C4-2B (cell line): ENCODE measurements around the gene UNCX.
"Not testable (repeated sequence)": the region's sequence is repeated elsewhere in the genome, so short reads cannot be mapped to it uniquely, and the experiment has no call there.

ENCODE experiments used
- H3K27ac ChIP-seq: fragments of 450-650 bp; 2 replicates; pipeline ENCODE4 v1.5.1; 2017
- ZFX ChIP-seq: fragments of 450-650 bp; IDR thresholded peaks from 2 replicates; pipeline ENCODE4 v1.6.1; 2017
- TF ChIP-seq, protein P1 (sequence below): fragments of 450-650 bp; conservative IDR thresholded peaks from 2 replicates; pipeline ENCODE4 v1.5.1; 2017; ENCODE audit warnings: mild to moderate bottlenecking

UNCX gene

DNA sequence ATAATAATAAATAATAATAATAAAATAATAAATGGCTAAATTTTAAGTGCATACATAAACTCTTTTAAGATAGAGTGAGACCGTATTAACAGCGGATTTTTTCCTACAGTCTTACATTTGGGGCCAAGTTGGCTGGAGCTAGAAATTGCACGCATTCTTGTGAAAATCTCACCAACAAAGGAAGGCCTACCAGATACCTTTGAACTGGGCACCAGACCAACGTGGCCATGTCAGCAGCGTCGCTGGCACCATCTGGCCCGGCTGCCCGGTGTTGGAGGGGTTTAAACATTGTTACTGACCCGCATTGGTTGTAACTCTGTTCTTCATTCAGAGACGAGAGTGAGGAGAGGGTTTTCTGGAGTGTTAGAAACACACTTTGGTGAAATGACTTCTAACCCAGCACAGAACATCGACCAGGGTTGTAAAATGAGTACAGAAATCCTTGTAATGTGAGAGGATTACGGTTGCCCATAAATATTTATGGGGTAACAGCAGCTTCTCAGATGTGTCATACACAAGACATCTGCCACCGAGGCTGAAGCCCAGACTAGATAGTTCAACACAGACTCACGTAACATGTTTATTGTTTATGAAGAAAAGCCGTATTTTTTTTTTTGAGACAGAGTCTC lies 34.6 kb upstream of the UNCX start:
- TF ChIP-seq ZFX, result no peak
- TF ChIP-seq, protein P1, sequence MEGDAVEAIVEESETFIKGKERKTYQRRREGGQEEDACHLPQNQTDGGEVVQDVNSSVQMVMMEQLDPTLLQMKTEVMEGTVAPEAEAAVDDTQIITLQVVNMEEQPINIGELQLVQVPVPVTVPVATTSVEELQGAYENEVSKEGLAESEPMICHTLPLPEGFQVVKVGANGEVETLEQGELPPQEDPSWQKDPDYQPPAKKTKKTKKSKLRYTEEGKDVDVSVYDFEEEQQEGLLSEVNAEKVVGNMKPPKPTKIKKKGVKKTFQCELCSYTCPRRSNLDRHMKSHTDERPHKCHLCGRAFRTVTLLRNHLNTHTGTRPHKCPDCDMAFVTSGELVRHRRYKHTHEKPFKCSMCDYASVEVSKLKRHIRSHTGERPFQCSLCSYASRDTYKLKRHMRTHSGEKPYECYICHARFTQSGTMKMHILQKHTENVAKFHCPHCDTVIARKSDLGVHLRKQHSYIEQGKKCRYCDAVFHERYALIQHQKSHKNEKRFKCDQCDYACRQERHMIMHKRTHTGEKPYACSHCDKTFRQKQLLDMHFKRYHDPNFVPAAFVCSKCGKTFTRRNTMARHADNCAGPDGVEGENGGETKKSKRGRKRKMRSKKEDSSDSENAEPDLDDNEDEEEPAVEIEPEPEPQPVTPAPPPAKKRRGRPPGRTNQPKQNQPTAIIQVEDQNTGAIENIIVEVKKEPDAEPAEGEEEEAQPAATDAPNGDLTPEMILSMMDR, result no peak
- no peak overlapping the region for H3K27ac ChIP-seq

DNA sequence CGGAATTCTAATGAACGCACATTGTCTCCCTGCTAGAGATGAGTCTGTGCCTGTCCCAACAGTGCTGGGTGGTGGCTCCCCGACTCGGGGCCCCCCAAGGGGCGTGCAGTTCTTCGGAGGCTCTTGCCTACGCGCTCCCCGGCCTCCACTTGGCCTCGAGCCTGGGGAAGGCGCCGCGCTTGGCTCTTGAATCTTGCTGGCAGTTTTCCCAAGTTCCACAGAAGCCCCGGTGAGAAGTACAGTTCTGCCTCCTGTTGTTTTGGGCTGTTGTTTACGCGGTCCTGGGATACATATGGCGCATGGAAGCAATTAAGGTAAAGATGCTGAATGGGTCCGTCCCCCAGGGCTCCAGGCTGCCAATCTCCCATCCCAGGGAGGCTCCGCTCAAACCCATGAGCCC lies 32.6 kb upstream of the UNCX start:
- no peak overlapping the region for H3K27ac ChIP-seq
- TF ChIP-seq, protein P1, result no peak
- no peak for TF ChIP-seq ZFX

DNA sequence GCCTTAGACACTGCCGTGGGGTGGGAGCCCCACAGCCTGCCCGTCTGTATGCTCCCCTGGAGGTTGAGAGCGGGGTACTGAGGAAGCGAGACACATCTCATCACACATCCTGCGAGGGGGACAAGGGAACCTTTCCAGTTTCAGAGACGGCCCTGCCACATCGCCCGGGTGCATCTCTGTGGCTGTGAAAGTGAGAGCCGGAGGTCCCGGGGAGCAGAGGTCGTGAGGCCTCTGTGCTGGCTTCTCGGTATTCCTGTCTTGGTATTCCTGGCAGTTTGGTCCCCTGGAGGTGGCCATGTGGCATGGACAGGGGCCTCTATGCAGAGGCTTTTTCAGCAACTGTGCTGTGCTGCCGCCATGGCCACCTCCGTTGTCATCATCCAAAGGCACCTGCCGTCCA lies 30.8 kb upstream of the UNCX start:
- TF ChIP-seq, protein P1, result no peak
- TF ChIP-seq ZFX, result no peak
- no peak overlapping the region for H3K27ac ChIP-seq

DNA sequence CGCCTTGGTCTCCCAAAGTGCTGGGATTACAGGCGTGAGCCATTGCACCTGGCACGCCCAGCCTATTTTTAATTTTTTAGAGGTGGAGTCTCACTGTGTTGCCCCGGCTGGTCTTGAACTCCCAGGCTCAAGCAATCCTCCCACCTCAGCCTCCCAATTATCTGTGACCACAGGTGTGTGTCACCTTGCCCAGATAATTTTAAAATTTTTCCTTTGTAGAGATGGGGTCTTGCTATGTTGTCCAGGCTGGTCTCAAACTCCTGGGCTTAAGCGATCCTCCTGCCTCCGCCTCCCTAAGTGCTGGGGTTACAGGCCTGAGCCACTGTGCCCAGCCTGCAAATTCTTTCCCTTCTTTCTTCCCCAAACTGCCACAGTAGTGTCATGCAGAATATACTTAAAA lies 29.8 kb upstream of the UNCX start:
- H3K27ac ChIP-seq, result not testable (repeated sequence)

DNA sequence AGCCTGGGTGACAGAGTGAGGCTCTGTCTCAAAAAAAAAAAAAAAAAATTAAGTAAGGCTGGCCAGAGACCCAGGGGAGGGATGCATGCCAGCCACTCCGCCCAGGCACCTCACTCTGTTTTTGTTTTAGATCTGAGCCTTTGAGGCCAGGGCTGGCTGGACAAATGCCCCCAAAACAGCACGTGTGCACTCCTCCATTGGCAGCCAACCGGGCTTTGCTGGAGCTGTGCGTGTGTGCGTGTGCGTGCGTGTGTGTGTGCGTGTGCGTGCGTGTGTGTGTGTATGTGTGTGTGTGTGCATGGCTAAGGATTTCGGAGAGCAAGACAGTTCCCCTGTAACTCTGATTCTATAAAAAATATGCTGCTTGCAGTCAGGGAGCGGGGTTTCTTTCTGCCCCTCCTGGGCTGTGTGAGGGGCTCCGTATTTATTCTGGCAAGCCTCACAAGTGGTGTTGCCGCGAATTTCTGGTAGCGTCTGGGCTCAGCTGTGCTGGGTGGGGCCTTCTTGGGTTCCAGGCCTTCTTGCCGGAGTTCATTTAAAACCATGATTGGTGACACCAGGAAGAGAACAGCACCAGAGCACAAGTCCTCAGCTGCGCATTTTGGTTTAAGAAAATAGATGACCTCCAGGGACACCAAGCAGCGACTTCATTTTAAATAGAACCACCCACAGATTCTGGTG lies 28.1 kb upstream of the UNCX start:
- no peak overlapping the region for H3K27ac ChIP-seq
- TF ChIP-seq ZFX, result no peak
- TF ChIP-seq, protein P1, result no peak

DNA sequence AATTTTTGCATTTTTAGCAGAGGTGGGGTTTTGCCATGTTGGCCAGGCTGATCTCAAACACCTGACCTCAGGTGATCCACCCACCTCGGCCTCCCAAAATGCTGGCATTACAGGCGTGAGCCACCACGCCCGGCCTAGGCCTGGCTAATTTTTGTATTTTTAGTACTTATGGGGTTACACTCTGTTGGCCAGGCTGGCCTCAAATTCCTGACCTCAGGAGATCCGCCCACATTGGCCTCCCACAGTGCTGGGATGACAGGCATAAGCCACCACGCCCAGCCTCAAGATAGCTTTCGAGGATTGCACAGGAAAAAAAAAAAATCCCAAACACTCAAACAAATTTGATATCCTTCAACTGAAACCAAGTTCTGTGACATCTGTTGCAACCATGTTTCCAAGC lies 26.9 kb upstream of the UNCX start:
- H3K27ac ChIP-seq, result not testable (repeated sequence)

DNA sequence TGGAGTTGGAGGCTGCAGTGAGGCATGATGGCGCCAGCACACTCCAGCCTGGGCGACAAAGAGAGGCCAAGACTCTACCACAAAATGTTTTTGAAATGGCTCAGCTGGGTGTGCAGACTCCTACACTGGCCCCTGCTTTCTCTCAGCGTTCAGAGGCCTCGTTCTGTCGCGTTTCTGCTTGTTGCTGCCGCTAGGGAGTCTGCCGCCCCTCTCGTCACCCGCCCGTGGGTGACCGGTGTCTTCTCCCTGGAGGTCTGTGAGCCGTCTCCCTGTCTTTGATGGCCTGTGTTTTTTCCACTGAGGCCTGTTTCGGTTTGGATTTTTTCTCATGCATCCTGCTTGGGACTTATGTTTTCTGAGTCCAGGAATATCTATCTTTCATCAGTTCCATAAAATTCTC lies 23.6 kb upstream of the UNCX start:
- H3K27ac ChIP-seq, result no peak overlapping the region
- TF ChIP-seq ZFX, result no peak
- TF ChIP-seq, protein P1, result no peak

DNA sequence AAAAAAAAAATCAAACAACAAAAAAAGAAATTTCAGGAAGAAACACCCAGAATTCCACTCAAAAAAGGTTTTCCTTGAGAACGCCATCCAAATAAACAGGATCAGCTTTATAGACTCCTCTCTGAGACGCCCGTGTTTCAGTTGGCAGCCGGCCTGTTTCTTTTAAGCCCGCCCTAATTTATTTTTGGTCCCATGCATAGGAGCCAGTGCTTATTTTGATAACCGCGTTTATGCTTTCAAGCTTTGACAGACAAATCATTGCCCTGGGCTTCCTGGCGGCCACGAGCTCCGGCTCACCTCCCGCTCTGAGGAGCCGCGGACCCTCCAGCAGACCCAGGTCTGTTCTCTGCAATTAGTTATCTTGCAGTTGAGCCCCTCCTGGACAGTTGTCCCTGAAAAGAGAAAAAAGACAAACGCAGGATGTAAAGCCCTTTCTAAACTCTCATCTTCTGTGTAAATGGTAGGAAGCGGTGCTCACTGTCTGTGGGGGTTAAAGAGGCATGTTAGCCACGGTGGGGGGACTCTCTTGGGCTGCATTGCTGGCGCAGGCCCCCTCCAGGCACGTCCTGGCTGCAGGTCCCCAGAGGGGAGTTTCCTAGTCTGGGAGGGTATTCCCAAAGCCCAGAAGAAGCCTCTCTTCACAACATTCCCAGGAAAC lies 22.2 kb upstream of the UNCX start:
- no peak overlapping the region for H3K27ac ChIP-seq
- TF ChIP-seq, protein P1, result no peak
- no peak for TF ChIP-seq ZFX
